ENCODE data around the gene RHEB.

DNA sequence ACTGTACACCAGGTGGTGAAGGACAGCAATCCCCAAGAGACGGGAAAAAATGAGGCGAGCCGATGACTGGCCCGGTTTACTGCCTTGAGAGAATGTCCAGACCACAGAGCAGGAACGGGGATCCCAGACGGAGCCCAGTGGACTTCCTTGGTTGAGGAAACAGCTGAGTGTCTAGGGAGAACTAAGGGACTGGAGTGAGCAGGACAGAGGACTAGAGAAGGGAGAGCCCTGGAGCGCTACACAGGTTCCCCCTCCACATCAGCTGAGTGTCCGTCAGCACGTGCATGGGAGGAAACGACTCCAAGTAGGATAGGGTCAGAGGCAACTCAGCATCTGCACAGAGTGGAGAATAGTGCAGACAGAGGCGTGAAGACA is 102.8 kb downstream of the RHEB start:
- TF ChIP-seq, protein P1, sequence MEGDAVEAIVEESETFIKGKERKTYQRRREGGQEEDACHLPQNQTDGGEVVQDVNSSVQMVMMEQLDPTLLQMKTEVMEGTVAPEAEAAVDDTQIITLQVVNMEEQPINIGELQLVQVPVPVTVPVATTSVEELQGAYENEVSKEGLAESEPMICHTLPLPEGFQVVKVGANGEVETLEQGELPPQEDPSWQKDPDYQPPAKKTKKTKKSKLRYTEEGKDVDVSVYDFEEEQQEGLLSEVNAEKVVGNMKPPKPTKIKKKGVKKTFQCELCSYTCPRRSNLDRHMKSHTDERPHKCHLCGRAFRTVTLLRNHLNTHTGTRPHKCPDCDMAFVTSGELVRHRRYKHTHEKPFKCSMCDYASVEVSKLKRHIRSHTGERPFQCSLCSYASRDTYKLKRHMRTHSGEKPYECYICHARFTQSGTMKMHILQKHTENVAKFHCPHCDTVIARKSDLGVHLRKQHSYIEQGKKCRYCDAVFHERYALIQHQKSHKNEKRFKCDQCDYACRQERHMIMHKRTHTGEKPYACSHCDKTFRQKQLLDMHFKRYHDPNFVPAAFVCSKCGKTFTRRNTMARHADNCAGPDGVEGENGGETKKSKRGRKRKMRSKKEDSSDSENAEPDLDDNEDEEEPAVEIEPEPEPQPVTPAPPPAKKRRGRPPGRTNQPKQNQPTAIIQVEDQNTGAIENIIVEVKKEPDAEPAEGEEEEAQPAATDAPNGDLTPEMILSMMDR (IDR thresholded peaks at IDR 0.05; ENCODE audit: low read depth, low read length) = no peak
- TF ChIP-seq EZH2phosphoT487 (IDR thresholded peaks at IDR 0.05; ENCODE audit: low read depth) = no peak
